Germinal center (tissue), 1 donor: ENCODE data around the gene CNP.

Source experiments
- DNase-seq: peaks from one replicate; pipeline ENCODE4 v3.0.0; 2012; ENCODE audit warnings: mixed read lengths, low spot score

The CNP gene

DNA sequence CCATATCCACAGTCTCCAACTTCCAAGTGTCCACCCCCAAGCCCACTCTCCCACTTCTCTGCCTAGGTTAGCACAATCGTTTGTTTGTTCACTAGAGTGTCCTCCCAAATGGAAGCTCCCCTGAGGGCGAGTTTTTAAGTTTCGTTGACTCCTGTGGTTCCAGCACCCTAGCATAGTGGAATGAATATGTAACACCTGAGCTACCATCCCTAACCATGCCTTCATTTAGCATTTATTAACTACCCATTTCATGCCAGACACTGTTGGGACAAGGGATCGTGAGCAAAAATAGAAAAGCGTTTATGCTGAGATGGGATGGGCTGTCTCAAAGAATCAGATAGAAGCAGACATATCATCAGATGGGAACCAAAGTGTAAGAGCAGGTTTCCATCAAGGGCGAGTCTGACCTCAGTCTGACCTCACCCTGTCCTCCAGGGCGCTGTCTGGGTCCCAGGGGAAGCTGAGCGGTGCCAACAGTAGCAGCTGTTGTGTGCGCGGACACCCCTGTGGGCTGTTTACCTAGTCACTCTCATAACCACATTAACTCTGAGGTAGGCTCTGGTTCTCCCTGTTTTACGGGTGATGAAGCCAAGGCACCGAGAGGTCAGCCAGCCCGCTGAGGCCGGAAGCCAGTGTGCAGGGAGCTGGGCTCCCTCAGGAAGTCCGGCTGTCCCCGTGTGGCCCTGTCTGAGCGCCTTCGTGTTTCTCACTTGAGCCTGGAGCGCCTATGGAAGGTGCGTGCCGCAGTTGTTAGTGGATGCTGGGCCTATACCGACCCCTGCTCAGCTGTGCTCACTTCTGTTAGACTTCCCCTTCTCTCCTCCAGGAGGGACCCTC lies 6.2 kb downstream of the CNP start:
- DNase-seq = no peak

DNA sequence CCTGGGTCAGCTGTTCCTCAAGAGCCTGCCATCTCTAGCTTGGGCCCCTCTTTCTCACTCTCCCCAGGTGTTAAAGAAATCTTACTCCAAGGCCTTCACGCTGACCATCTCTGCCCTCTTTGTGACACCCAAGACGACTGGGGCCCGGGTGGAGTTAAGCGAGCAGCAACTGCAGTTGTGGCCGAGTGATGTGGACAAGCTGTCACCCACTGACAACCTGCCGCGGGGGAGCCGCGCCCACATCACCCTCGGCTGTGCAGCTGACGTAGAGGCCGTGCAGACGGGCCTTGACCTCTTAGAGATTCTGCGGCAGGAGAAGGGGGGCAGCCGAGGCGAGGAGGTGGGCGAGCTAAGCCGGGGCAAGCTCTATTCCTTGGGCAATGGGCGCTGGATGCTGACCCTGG lies 6.8 kb downstream of the CNP start:
- no peak for DNase-seq

DNA sequence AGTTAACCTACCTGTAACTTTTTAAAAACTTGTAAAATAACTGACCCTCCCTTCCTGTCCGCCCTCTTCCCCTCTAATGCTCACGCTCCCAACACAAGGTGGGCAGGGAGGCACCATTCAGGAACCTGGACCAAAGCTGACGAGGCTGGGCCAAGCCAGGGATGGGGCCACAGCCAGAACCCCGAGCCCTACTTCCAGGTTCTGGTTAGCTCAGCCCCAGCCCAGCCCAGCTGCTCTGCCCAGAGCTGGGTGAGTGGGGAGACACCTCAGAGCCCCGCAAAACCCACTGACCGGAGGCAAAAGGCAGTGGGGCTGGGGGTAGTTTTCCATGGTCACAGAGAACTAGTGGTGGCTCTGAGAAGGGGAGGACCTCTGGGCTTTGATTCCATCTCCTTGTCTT lies 7.4 kb downstream of the CNP start:
- no peak for DNase-seq

DNA sequence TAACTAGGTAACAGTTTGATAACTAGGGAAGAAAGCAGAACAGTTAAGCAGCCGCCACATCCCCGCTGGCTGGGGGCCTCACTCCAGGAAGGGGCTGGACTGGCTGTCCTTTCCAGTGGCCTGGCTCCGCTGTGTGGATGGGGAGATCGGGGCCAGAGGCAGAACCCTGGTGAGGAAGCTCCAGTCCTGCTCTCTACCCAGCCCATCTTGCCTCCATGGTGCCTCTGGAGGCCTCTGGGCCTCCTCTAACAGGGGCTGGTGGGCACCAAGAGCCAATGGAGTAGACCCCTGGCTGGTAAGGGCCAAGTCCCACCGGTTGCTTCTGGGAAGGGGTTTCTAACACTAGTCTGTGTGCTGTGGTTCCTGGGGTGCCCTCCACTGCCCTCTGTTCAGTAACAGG lies 8.1 kb downstream of the CNP start:
- DNase-seq = no peak

DNA sequence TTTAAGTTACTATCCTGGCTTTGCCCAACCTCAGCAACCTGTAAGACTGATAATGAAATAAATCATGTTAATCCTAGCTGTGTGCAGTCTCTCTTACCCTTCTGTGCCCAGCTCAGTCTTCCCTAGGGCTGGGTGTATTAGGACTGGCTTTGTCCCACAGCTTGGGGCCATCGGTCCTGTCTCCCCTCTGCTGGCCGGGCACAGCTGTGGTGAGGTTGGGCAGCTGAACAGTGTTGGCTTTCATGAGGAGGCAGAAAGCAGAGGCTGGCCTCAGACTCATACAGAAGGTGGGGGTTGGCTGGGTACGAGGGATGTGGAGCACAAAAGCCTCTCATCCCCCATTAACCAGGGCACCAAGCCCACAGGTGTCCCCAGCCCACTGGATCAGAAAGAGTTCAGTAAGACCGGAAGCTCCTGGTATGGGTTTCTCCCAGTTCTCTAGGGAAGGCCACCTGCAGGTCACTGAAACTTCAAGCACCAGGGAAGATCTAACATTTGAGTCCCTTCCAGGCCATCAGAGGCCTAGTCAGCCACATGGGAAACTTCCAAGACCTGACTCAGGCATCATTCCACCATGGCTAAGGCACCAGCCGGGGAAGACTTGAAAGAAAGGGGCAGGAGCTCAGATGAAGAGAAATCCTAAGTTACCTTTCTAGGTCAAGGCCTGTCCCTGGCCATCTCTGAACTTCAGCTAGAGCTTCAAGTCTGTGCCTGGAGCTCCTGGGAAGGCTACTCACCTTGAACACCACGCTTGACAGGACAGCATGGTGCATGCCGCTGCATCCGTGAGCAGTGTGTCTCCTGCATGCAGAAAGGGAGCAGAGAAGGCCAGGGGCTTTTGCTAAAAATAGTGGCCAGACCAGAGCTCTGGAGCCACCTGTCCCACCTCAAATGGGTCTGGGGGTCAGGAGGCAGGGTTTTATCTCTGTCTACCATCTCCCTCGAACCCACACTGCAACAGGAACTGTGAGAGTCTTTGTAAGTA lies 8.8 kb downstream of the CNP start:
- DNase-seq = no peak

DNA sequence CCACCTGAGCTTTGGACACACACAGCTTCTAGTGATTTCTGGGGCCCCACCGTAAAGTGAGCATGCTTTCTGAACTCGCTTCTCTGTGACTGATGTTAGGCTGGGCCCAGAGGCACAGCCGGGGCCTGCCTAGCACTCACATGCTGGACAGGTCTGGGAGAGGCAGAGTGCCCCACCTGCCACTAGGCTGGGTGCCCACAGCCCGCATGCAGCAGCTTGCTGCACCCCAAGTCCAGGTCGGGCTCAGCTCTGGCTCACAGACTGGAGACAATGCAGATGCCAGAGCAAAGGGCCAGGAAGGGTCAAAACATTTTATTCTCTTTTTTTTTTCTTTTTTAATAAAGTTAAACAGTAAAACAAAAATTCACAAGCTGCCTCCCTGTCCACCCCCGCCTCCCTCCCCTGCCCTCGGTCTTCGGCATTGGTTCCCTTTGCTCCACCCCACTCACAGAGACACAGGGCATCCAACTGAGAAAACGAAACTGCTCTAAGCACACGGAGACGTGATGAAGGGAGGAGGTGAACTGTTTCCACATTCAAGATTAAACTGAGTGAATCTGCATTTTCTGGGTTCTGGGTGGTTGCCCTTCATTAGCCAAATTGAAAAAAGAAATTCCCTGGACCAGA lies 9.7 kb downstream of the CNP start:
- no peak for DNase-seq

DNA sequence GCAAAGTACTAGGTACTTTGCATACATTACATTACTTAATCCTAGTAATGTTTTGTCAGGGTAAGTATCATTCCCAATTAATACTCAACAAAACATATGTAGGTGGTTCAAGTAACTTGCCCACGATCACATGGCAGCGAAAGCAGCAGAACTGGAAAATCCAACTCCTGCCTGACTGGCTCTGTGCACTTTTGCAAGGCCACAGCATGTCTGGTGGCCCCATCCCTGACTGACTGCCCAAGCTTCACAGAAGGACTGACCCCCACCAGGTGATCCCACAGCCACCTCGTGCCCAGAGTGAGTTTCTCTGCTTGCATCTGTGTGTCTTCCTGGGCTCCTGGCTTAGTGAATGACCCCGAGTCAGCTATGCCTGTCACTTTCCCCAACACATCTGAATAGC lies 11.4 kb downstream of the CNP start:
- no peak for DNase-seq

DNA sequence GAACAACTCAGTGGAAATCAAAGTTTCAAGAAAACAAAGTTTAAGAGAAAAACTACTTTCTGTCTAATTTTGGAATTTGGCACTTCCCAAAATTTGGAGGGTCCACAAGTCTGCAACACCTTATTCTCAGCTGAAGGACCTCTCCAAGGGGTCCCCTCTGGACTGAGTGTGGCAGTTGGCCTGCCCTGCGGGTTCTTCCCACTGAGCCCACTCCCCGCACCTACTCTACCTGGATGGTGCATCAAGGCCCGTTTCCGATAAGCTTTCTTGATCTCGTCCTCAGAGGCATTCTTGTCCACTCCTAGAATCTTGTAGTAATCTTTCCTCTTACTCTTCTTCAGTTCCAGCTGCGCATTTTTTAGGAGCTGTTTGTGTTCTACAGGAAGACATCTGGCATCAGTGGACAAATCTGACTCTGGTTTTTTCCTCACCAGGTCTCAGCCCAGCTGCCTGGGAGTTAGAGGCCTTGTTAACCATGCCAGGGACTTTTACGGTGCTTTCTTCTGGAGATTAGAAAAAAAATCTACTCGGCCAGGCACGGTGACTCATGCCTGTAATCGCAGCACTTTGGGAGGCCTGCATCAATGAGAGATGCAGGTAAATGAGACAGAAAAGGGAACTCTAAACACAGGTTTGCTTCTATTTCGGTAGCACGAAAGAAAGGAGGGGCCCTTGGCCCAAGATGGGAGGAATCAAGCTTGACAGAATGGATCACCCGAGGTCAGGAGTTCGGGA lies 15.6 kb downstream of the CNP start:
- no peak for DNase-seq

DNA sequence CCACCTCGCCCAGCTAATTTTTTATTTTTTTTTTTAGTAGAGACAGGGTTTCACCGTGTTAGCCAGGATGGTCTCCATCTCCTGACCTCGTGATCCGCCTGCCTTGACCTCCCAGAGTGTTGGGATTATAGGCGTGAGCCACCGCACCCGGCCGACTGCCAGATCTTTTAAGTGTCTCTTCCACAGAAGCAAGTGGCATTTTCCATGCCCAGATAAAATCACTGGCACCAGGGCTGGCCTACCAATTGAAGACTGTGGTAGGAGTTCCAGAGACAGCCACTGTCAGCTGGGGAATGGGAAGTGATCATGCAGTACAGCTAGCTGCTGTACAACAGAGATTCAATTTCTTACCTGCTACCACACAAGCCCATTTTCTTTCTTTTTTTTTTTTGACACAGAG lies 17.9 kb downstream of the CNP start:
- no peak for DNase-seq

DNA sequence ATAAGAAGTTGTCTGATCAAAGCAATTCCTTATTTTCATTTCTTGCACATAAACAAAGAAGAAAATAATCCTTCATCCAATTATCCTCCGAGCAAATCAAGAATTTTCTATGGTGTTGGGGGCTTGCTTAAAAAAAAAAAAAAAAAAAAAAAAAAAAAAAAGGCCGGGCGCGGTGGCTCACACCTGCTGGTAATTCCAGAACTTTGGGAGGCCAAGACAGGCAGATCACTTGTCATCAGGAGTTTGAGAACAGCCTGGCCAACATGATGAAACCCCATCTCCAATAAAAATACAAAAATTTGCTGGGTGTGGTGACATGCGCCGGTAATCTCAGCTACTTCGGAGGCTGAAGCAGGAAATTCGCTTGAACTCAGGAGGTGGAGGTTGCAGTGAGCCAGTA lies 19.3 kb downstream of the CNP start:
- no peak for DNase-seq

DNA sequence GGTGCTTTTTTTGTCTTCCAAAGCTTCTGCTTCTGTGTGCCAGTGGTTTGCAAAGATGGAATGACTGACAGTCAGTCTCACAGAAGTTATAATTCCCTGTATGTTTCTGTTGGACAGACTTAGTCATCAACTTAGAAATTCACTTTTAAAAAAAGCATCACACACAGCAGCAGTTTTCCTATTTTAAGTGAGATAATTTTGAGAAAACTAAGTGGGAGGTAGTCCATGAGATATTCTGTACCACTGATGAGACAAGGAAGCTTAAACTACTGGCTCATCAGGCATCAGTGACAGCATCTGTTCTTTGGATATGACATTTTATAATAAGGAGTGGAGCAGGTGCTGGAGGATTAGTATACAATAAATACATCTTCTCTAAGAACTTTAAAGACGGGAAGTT lies 20.0 kb downstream of the CNP start:
- DNase-seq = no peak

DNA sequence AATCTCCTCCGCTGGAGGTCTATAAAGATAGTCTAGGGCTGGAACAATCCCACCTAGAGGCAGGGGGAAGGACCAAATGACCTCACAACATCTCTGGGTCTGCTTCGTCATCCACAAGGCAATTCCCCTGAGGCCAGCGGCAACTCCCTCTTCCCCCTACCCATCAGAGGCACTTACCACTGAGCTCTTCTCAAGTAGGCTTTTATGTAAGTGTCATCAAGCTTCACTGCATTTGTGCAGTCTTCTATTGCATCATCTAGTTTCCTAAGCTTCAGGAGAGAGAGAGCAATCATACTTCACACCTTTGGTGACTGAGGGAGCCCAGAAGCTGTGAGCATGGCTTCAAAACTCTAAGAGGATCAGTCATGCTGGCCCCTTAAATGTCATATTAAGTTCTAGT lies 21.0 kb downstream of the CNP start:
- DNase-seq = no peak

DNA sequence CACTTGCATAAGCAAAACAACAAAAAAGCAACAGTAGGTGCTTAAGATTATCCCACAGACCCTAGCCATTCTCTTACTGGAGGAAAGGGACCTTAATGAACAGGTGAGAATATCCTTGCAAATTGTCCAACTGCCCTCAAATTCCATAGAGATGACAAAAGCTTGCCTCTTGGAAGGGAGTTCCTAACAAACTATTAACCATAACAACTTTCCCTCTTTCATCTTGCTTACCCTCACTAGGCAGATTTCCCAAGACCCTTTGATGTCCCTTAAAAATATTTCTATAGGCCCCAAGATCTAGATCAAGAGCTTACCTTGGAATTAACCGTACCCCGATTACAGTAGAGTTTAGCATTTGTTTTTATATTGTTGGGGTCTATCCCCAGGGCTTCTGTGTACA lies 21.8 kb downstream of the CNP start:
- no peak for DNase-seq

DNA sequence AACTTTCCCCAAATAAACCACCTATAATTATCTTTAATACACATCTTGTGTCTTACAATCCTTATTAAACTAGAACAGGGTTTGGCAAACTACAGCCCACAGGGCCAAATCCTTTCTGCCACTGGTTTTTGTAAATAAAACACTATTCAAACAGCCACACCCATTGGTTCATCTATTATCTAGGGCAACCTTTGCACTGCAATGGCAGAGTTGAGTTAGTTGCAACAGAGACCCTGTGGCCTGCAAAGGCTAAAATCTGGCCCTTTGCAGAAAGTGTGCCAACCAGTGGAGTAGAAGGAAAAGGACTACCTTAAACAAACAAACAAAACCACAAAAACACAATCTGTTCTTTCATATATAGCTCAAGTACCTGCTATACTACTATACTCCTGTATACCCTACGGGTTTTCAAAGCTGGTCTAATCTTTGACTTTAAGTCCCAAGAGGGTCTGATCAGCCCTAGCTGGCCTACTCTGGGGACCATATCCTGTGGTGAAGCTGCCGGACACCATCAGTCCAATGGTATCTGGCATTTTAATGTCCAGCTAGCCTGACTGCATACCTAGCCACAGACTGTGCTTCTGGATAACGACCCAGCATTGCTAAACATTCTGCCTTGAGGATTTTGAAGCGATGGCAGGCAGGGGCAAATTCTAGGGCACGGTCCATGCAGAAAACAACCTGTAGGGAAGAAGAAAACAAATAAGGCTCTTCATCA lies 23.3 kb downstream of the CNP start:
- no peak for DNase-seq

DNA sequence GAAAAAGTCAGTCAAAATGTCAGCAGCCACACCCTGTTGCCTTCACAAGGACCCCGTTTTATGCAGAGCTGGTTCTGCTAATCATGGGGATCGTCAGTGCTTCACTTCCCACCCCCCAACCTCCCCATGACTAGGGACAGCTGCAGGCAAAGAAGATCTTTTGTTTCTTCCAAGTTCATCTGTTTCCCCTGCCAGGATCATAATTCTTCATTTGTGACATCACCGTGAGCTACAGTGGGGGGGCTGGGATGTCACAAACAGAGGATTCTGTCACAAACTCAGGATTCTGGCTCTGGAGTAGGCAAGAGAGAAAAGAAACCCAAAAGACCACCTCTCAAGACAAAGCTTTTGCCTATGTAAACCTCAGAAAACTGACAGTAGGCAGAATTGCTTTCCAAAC lies 26.0 kb downstream of the CNP start:
- DNase-seq = no peak

DNA sequence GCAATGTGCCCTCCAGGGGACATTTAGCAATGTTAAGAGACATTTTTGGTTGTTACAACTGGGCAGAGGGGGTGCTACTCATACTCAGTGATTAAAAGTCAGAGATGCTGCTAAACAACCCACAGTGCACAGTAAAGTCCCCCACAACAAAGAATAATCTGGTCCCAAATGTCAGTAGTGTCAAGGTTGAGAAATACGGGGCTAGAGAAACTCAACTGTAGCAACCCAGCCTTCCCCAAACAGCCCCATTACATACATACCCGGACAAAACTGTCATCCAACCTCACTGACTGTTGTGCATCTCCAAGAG lies 30.2 kb downstream of the CNP start:
- no peak for DNase-seq

DNA sequence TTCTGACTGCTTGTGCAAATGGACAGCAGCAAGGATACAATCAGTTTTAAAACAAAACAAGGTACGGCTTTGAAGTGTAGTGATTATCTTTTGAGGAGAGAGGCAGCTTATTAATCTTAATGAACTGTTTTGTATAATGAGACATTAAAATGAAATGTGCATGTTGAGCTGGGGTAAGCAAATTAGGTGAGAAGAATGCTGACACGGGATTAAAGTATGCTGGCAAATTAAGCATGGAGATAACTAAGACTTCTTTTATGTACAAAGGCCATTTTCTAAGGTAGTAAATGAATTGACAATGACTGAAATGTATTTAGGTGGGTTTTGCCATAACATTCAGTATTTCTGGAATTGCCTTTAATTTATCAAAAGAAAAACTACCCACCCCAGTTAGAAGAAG lies 31.9 kb downstream of the CNP start:
- no peak for DNase-seq

DNA sequence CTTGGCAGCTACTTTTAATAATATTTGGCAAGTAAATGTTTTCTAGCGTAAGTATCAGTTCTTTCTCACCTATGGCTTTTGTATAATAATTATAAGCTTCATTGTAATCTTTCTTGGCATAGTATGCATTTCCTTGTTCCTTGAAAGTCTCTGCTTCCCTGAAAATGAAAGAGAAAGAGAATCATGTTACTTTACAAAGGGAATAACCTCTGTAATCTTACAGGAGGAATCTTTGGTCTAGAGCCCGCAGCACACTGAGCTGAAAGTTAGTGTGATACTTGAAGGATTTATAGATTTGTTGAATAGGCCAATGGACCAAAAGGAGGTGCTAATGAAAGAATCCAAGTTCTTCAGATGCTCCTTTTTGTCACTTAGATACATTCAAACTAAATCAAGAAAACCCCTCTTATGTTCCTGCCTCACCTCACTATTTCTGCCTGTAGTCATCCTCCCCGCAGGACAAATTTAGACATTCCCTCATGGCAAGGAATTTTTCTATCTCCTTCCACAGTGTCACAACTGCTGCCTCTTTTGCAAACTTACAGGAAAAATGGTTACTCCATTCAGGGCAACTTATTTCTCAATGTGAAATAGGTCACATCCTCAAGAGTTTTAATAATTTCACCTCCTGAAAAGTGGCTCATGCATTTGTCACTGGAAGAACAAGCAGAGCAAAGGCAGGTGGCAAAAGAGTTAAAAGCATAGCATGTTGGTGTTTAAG lies 34.0 kb downstream of the CNP start:
- no peak for DNase-seq

DNA sequence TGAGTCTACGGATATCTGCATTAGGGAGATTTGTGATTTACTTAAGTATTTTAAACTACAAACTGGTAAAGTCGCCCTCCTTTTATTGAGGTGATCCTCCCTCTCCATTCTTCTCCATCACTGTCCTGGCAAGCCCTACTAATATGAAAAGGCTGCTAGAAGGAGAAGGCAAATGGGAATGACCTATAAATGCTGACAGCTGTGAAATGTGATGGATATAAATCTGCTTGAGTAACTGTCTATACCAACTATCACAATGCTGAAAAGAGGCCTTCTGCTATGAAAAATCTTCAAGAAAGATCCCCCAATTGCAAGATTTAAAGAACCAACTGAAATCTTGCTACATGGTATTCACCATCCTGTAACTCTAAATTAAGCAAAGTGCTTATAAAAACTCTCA lies 35.1 kb downstream of the CNP start:
- DNase-seq = no peak

DNA sequence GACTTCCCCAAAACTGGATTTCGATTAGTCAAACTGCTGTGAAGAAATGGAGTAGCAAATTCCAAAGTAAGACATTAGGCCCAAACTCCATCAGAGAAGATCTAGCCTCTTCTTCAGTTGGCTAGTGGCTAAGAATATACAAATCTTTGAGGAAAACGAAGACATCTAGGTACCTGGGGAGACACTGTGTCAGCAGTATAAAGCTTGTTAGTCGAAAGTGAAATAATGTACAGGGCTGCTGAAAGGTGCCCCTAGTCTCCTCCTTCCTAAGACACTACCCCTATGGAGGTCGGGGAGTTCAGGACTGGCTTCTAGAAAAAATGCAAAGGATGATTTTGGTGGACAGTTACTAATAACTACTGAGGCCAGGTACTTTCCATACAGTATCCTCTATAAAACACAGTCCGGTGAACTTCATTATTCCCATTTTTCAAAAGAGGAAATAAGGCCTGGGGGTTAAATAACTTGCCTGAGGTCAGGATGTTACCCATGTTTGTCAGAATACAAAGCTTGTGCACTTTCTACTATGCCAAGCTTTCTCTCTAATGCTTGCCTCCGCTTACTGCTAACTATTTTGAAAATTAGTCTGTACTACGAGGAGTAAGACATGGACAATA lies 35.7 kb downstream of the CNP start:
- no peak for DNase-seq
